Stromal cell of bone marrow (primary cell): ENCODE data around the gene RGS4.

Source experiments
- DNase-seq: peaks from one replicate; pipeline ENCODE4 v3.0.0-alpha.2; 2012; ENCODE audit warnings: low read depth

RGS4 gene

GRCh38 chr1:163102590-163102989, 33.4 kb downstream of the RGS4 start:
- DNase-seq, result no peak

GRCh38 chr1:163104385-163105099, 35.4 kb downstream of the RGS4 start:
- no peak for DNase-seq

GRCh38 chr1:163106364-163106987, 37.3 kb downstream of the RGS4 start:
- DNase-seq, result no peak

- no peak for DNase-seq
Observed at GRCh38 chr1:163107655-163108054, 38.5 kb downstream of the RGS4 start.

- no peak for DNase-seq
Observed at GRCh38 chr1:163115887-163116286, 46.7 kb downstream of the RGS4 start.

- DNase-seq, result no peak
Observed at GRCh38 chr1:163119707-163120106, 50.5 kb downstream of the RGS4 start.

GRCh38 chr1:163120372-163120771, 51.2 kb downstream of the RGS4 start:
- no peak for DNase-seq

- DNase-seq, result no peak
Observed at GRCh38 chr1:163124812-163125211, 55.7 kb downstream of the RGS4 start.
